OCI-LY1 (cell line): ENCODE measurements around the gene BRI3BP.

ENCODE experiments used
- H2AFZ ChIP-seq: fragments of 200-600 bp; sonication (generic), shearing (Covaris generic); 2 replicates; pipeline ENCODE4 v1.6.0; 2014; ENCODE audit warnings: antibody characterized with exemption, mild to moderate bottlenecking, low read length
- H3F3A ChIP-seq: fragments of 200-600 bp; sonication (generic), shearing (Covaris generic); 2 replicates; pipeline ENCODE4 v1.6.0; 2014; ENCODE audit warnings: mild to moderate bottlenecking, antibody characterized with exemption, low read length, moderate library complexity; ENCODE audit not compliant: insufficient read depth
- H3K27ac ChIP-seq: fragments of 200-600 bp; sonication (generic); 2 replicates; pipeline ENCODE4 v1.5.1; 2014; ENCODE audit warnings: low read length, mixed run types, mild to moderate bottlenecking, low read depth; ENCODE audit not compliant: poor library complexity, severe bottlenecking
- H3K27me3 ChIP-seq: fragments of 200-600 bp; sonication (generic); 2 replicates; pipeline ENCODE4 v1.6.0; 2014; ENCODE audit warnings: antibody characterized with exemption, mild to moderate bottlenecking, low read length, moderate library complexity; ENCODE audit not compliant: insufficient read depth
- H3K36me3 ChIP-seq: fragments of 200-600 bp; sonication (generic); 2 replicates; pipeline ENCODE4 v1.6.1; 2014; ENCODE audit warnings: mild to moderate bottlenecking, antibody characterized with exemption, low read length, moderate library complexity, mixed read lengths; ENCODE audit not compliant: insufficient read depth
- H3K4me1 ChIP-seq: fragments of 200-600 bp; sonication (generic); 2 replicates; pipeline ENCODE4 v1.5.1; 2014; ENCODE audit warnings: mild to moderate bottlenecking, low read length, moderate library complexity; ENCODE audit not compliant: insufficient read depth, severe bottlenecking
- H3K4me2 ChIP-seq: fragments of 200-600 bp; sonication (generic), shearing (Covaris generic); 2 replicates; pipeline ENCODE4 v1.6.1; 2014; ENCODE audit warnings: low read length
- H3K4me3 ChIP-seq: fragments of 200-600 bp; sonication (generic); 2 replicates; pipeline ENCODE4 v1.5.1; 2014; ENCODE audit warnings: low read length, low read depth, mild to moderate bottlenecking, mixed read lengths; ENCODE audit not compliant: poor library complexity, severe bottlenecking
- H3K79me2 ChIP-seq: fragments of 200-600 bp; shearing (Covaris generic); 2 replicates; pipeline ENCODE4 v1.6.1; 2016; ENCODE audit warnings: mixed run types, low read length, mixed read lengths; ENCODE audit not compliant: insufficient read depth
- H3K9ac ChIP-seq: fragments of 200-600 bp; sonication (generic), shearing (Covaris generic); 2 replicates; pipeline ENCODE4 v1.6.1; 2014; ENCODE audit warnings: mild to moderate bottlenecking, low read length, mixed read lengths
- H3K9me2 ChIP-seq: fragments of 200-600 bp; sonication (generic), shearing (Covaris generic); 2 replicates; pipeline ENCODE4 v1.6.1; 2014; ENCODE audit warnings: low read depth, mild to moderate bottlenecking, low read length, mixed read lengths
- H3K9me3 ChIP-seq: fragments of 200-600 bp; shearing (Covaris generic); 2 replicates; pipeline ENCODE4 v1.6.1; 2014; ENCODE audit warnings: low read length, mixed read lengths
- H4K20me1 ChIP-seq: fragments of 200-600 bp; sonication (generic), shearing (Covaris generic); 2 replicates; pipeline ENCODE4 v1.6.0; 2016; ENCODE audit warnings: mild to moderate bottlenecking, low read length; ENCODE audit not compliant: insufficient read depth
- CTCF ChIP-seq: fragments of 200-600 bp; sonication (generic), shearing (Covaris generic); IDR thresholded peaks from 2 replicates; pipeline ENCODE4 v1.5.1; 2017; ENCODE audit warnings: mild to moderate bottlenecking, antibody characterized with exemption, low read length, moderate library complexity, mixed read lengths
- EZH2 ChIP-seq: fragments of 200-600 bp; sonication (generic), shearing (Covaris generic); IDR thresholded peaks from 2 replicates; pipeline ENCODE4 v1.8.0; 2017; ENCODE audit warnings: borderline replicate concordance, mixed run types, mild to moderate bottlenecking, antibody characterized with exemption, low read length, moderate library complexity, mixed read lengths

The BRI3BP gene

DNA sequence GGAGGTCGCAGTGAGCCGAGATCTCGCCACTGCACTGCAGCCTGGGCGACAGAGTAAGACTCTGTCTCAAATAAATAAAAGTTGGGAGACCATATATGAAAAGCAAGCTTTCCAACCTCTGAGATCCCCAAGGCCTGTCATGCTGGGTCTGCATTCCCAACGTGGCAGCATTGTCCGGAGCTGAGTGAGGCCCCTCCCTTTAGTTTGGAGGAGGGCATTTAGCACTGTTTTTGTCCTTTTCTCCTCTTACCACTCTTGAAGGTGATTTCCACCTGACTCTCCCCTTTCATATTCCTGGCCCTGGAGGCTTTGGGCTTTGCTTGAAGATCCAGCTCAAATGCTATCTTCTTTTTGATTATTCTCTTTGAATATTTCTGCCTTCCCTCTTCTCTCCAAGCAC is 74.9 kb downstream of the BRI3BP start:
- peaks cover 35% of the 10 kb centered on the region for H3K4me1 ChIP-seq
- H3F3A ChIP-seq: no peaks in the 10 kb centered on the region
- no peak overlapping the region for H3K27ac ChIP-seq
- H3K79me2 ChIP-seq: no peaks in the 10 kb centered on the region
- no peaks in the 10 kb centered on the region for H3K9me3 ChIP-seq
- no peak overlapping the region for H3K4me2 ChIP-seq
- no peaks in the 10 kb centered on the region for H3K36me3 ChIP-seq
- H2AFZ ChIP-seq: no peak overlapping the region
- H3K9ac ChIP-seq: no peak overlapping the region
- no peaks in the 10 kb centered on the region for H3K9me2 ChIP-seq
- H3K4me3 ChIP-seq: no peak overlapping the region
- H3K27me3 ChIP-seq: no peaks in the 10 kb centered on the region
- TF ChIP-seq EZH2 (no peak), CTCF (no peak)
- no peaks in the 10 kb centered on the region for H4K20me1 ChIP-seq

DNA sequence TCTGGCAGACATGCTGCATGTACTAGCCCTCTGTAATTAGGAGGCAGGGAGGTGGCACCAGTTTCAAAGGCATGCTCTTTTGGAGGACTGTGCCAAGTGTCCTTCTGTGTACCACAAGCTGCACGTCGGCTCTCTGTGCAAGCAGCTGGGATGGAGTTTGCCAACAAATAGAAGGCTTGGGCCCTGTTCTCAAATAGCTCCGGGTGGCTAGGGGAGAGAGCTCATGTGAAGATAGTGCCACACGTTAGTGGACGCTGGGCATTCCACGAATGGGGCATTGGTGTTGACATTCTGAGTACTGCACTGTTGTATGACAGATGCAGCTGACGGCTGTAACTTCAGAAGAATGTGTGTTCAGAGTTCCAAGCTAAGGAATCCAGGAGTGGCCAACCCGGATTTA is 76.2 kb downstream of the BRI3BP start:
- 0 out of 2 replicates have a peak, but pooled peaks cover 6% of the 10 kb centered on the region for H3K36me3 ChIP-seq
- H3K79me2 ChIP-seq: no peaks in the 10 kb centered on the region
- no peak overlapping the region for H3K4me2 ChIP-seq
- no peaks in the 10 kb centered on the region for H4K20me1 ChIP-seq
- H3K9me3 ChIP-seq: no peaks in the 10 kb centered on the region
- no peaks in the 10 kb centered on the region for H3K27me3 ChIP-seq
- no peak overlapping the region for H3K9ac ChIP-seq
- no peak overlapping the region for H2AFZ ChIP-seq
- H3K4me1 ChIP-seq: peaks cover 34% of the 10 kb centered on the region
- no peak for TF ChIP-seq CTCF
- TF ChIP-seq EZH2: no peak
- no peak overlapping the region for H3K27ac ChIP-seq
- H3F3A ChIP-seq: no peaks in the 10 kb centered on the region
- no peaks in the 10 kb centered on the region for H3K9me2 ChIP-seq
- no peak overlapping the region for H3K4me3 ChIP-seq

GRCh38 chr12:125070112-125070511 is 76.7 kb downstream of the BRI3BP start:
- H3K79me2 ChIP-seq: no peaks in the 10 kb centered on the region
- no peak overlapping the region for H3K4me2 ChIP-seq
- 0 out of 2 replicates have a peak, but pooled peaks cover 6% of the 10 kb centered on the region for H3K36me3 ChIP-seq
- H2AFZ ChIP-seq: no peak overlapping the region
- no peak overlapping the region for H3K9ac ChIP-seq
- no peaks in the 10 kb centered on the region for H4K20me1 ChIP-seq
- peaks cover 31% of the 10 kb centered on the region for H3K4me1 ChIP-seq
- no peak overlapping the region for H3K27ac ChIP-seq
- TF ChIP-seq EZH2 (no peak), CTCF (no peak)
- no peaks in the 10 kb centered on the region for H3K27me3 ChIP-seq
- H3F3A ChIP-seq: no peaks in the 10 kb centered on the region
- H3K9me3 ChIP-seq: no peaks in the 10 kb centered on the region
- H3K4me3 ChIP-seq: no peak overlapping the region
- no peaks in the 10 kb centered on the region for H3K9me2 ChIP-seq
